ENCODE measurements around the gene CASP12.

The CASP12 gene

GRCh38 chr11:104841185-104841584 lies 57.1 kb downstream of the CASP12 start:
- no peak for DNase-seq

DNA sequence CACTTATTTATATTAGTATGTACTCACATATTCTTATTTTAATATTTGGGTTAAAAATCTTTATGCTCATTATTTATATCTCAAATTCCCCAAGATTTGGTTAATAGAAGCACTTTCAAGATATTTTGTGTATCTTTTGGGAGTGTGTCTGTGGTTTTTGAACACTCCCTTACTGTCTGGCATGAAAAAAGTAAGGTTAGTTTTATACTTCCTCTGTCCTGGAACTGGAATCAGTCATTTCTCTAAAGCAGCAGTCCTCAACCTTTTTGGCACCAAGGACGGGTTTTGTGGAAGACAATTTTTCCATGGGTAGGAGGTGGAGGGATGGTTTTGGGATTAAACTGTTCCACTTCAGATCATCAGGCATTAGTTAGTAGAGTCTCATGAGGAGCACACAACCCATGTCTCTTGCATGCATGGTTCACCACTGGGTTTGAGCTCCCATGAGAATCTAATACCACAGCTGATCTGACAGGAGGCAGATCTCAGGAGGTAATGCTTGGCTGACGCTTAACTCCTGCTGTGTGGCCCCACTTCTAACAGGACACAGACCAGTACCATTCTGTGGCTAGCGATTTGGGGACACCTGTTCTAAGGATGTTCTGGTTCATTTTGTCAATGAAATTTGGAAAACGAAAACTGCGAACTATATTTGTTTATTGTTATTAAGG lies 60.2 kb downstream of the CASP12 start:
- DNase-seq: no peak

GRCh38 chr11:104836691-104837090 lies 61.6 kb downstream of the CASP12 start:
- no peak for DNase-seq
